NK-92 (cell line): Measurements from ENCODE around the gene ENO4.

Experiments used
- DNase-seq: peaks from one replicate; lab custom pipeline; 2025; ENCODE audit not compliant: unreplicated experiment; lab: John Stamatoyannopoulos, UW

Gene ENO4

GRCh38 chr10:116849248-116850057, at the start of gene ENO4:
Gene ENO4, plus strand, starts transcription at chr10:116849499. Its CDS starts 68 bp downstream, at chr10:116849567.
- no peak for DNase-seq

GRCh38 chr10:116800286-116800929, 48.9 kb upstream of the ENO4 start:
- DNase-seq = no peak

GRCh38 chr10:116801658-116802057, 47.6 kb upstream of the ENO4 start:
- DNase-seq = no peak

GRCh38 chr10:116802474-116802873, 46.8 kb upstream of the ENO4 start:
- no peak for DNase-seq

GRCh38 chr10:116802876-116803275, 46.4 kb upstream of the ENO4 start:
- DNase-seq = no peak

GRCh38 chr10:116803451-116804249, 45.6 kb upstream of the ENO4 start:
- no peak for DNase-seq

- DNase-seq = no peak
These were observed 40.6 kb upstream of the ENO4 start for GRCh38 chr10:116808706-116809105.

- DNase-seq = no peak
These were observed 39.7 kb upstream of the ENO4 start for GRCh38 chr10:116809483-116810119.

- DNase-seq = no peak
These were observed 39.2 kb upstream of the ENO4 start for GRCh38 chr10:116810120-116810500.

- no peak for DNase-seq
These were observed 38.4 kb upstream of the ENO4 start for GRCh38 chr10:116810895-116811294.

GRCh38 chr10:116811691-116812090, 37.6 kb upstream of the ENO4 start:
- no peak for DNase-seq

- DNase-seq = no peak
These were observed 33.5 kb upstream of the ENO4 start for GRCh38 chr10:116815641-116816415.

GRCh38 chr10:116817178-116817577, 32.1 kb upstream of the ENO4 start:
- DNase-seq = no peak

- DNase-seq = no peak
These were observed 31.4 kb upstream of the ENO4 start for GRCh38 chr10:116817780-116818343.

- DNase-seq = no peak
These were observed 29.2 kb upstream of the ENO4 start for GRCh38 chr10:116819999-116820677.

- no peak for DNase-seq
These were observed 23.4 kb upstream of the ENO4 start for GRCh38 chr10:116825901-116826300.

- DNase-seq = no peak
These were observed 22.5 kb upstream of the ENO4 start for GRCh38 chr10:116826803-116827202.

GRCh38 chr10:116827214-116827671, 22.1 kb upstream of the ENO4 start:
- DNase-seq = no peak

- DNase-seq = no peak
These were observed 21.2 kb upstream of the ENO4 start for GRCh38 chr10:116828116-116828515.
